ENCODE data around the gene NSFL1C.
A peak's percentile ranks its signal among the peaks of the same experiment; 100 is the strongest.

Gene NSFL1C

GRCh38 chr20:1457992-1458391 lies 8.7 kb downstream of the NSFL1C start:
- no peak for DNase-seq

GRCh38 chr20:1456300-1456699 lies 10.3 kb downstream of the NSFL1C start:
- DNase-seq, result no peak

DNA sequence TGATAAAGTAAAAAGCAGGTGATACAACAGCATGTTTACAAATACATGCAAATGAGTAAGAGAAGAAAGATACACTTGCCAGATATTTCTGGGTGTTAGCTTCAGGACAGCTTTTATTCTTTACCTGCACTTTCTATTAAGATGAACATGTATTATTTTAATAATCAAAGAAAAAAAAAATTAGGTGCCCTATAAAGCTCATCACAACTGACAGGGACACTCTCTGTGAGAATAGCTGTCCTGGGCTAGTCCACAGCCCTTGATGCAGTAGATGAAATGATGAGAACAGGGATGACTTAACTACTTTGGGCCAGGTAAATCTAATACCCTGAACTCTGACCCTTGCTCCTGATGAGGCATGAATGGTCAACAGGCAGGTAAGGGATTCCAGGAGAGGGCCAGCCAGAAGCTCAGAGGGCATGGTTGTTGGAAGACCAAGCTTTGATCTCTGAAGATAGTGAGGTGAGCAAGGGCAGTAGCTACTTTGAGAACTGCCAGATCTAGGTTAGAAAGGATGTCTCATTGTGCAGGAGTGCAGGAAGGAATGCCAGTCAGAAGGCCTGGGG lies 15.6 kb downstream of the NSFL1C start:
- peak in 1 of 2 experiments; percentile 7 for DNase-seq

- DNase-seq, result no peak
Observed at GRCh38 chr20:1449370-1449769, 17.3 kb downstream of the NSFL1C start.

GRCh38 chr20:1448081-1448620 lies 18.5 kb downstream of the NSFL1C start:
- no peak for DNase-seq

GRCh38 chr20:1446536-1446935 lies 20.1 kb downstream of the NSFL1C start:
- DNase-seq, result no peak

DNA sequence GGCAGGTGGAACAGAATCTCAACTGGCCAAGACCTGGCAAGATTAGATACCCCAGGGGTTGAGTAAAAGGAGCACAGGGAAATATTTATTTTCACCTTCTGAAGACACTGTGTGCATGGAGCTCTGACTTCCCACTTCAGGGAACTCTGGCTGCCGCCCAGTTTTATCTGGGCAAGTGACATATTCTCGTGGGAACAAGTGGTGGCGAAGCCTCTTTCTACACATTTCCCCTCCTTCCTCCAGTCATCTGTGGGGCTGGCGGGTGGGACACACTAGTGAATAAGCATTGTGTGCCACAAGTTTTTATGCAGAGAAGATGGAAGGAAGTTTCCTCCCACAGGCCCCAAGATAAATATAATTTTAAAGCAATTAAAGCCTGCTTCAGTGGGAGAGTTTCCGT lies 23.6 kb downstream of the NSFL1C start:
- no peak for DNase-seq

DNA sequence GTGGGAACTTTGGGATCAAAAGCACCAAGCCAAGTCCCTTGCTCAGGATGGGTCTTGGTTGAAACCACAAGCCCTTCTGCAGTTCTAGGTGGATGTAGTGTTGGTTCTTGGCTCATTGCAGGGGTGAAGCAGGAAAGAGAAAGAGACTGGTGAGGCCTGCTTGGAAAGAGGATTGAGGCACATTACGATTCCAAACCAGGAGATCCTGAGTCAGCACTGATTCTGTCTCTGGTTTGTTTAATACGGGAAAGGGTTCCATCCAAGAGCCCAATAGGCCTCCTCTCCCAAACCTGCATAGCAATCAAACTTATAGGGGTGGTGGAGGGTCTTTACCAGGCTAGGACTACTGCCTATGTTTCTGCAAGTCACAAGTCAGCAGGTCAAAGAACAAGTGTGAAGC lies 24.3 kb downstream of the NSFL1C start:
- DNase-seq, result no peak

- DNase-seq, result no peak
Observed at GRCh38 chr20:1441133-1441532, 25.5 kb downstream of the NSFL1C start.

DNA sequence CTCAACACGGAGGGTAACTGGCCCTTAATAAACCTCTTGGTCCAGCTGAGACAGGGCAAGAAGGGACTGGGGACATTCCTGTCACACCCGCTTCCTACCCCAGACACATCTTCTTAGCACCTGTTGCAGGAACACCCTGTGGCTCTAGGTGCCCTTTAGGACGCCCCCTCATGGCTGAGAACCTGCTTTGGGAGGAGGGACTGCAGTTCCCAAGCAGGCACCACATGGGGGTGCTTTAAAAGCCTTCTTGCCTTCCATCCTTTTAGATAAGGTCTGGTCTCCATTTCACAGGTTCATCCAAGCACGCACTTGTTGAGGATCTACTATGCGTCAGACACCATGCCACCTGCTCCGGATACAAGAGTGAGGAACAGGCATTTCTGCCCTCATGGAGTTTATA lies 26.6 kb downstream of the NSFL1C start:
- no peak for DNase-seq

DNA sequence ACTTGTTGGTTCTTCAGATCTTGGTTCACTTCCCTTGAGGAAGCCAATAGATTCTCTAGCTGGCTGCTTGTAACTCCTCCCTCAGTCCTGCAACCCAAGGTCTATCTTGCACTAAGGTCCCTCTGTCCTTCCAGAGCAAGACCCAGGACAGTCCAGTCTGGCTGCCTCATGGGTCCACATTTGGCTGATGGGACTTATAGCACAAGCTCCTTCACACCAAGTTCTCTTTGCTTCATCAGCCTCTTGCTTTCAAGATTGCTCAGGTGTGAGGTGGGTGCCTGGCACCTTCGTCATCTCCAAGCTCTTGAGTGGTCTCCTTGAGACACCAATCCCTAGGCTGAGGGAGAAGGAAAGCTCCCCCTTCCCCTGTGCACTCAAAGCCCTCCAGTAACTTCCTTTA lies 28.3 kb downstream of the NSFL1C start:
- DNase-seq, result no peak

DNA sequence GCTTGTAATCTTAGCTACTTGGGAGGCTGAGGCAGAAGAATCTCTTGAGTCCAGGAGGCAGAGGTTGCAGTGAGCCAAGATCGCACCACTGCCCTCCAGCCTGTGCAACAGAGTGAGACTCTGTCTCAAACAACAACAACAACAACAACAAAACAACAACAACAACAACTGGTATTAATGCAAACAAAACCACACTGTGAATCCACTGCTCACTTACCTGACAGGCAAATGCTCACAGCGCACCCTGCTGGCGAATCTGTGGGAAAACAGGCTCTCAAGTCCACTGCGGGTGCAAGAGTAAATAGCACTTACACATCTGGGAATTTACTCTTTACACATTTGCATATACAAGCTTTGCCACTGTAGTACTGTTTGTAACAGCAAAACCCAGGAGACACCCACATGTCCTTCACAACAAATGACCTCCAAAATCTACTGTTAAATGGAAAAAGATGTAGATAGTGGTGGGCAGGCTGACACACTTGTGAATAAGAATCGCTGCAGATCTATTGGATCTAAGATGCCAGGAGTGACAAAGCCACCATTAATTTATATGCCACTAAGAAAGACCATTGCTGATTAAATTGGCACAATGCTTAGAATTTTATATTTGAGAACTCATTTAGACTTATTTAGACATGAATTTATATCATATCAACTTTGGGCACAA lies 29.3 kb downstream of the NSFL1C start:
- peak in 1 of 2 experiments; percentile 34 for DNase-seq

DNA sequence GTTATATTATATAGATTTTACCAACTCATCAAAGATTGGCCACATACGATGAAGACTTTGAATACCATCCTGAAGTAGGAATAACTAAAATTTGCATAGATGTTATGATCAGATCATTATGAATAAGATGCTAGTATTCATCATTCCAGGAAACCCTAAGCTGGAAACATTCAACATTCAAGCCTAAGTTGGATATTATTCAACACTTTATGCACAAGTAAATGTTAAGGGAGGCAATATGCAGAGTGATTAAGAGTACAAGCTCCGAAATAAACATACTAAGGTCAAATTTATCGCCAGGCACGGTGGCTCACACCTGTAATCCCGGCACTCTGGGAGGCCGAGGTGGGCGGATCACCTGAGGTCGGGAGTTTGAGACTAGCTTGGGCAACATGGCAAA lies 30.4 kb downstream of the NSFL1C start:
- no peak for DNase-seq

DNA sequence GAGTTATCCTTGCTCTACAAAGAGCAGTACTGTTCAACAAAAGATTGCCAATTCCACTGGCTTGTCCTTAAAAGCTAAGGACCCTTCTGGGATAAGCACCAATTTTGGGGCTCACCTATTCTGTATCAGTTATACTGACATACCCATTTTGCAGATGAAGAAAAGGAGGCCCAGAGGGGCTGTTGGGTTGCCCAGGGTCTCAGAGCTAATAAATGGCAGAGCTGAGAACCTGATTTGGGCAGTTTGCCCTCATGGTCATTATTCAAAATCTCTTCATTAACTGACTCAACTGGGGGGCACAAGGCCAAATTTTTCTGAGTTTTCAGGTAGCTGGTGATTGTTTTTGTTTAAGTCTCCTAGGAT lies 31.3 kb downstream of the NSFL1C start:
- DNase-seq, result no peak

DNA sequence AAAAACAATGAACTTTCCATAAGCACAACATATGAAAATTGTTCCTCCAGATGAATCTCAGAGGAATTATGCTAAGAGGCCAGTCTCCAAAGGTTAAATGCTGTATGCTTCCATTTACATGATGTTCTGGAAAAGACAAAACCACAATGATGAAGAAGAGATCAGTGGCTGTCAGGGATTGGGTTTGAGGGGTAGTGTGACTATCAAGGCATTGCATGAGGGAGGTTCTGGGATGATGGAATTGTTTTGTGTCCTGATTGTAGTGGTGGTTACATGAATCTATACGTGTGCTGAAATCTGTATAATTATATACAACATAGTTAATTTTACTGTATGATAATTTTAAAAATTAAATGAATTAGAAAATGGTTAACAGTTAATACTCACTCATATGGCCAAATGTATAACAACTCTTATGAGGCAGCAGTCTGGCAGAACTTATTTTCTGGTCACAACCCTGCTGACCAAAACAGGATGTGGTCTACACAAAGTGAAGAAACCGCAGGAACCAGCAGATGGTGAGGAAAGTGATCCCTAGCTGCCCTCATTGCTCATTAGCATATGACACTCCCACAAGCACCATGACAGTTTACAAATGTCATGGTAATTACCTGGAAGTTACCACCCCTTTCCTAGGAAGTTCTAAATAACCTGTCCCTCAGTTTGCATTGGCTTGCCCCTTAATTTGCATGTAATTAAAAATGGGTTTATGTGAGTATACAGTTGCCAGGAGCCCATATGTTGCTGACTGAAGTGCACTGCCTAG lies 31.9 kb downstream of the NSFL1C start:
- DNase-seq, result no peak

DNA sequence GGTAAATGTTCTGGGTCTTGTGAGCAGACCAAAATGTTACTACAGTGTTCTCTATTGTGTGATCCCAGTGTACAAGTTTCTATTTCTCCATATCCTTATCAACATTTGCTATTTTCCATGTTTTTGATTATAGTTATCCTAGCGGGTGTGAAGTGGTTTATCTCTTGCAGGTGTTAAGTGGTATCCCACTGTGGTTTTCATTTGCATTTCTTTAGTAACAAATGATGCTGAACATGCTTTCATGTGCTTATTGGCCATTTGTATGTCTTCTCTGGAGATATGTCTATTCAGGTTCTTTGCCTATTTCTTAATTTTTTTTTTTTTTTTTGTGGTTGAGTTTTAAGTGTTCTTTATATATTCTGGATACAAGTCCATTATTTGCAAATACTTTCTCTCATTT lies 35.5 kb downstream of the NSFL1C start:
- no peak for DNase-seq

- no peak for DNase-seq
Observed at GRCh38 chr20:1430004-1430451, 36.6 kb downstream of the NSFL1C start.

DNA sequence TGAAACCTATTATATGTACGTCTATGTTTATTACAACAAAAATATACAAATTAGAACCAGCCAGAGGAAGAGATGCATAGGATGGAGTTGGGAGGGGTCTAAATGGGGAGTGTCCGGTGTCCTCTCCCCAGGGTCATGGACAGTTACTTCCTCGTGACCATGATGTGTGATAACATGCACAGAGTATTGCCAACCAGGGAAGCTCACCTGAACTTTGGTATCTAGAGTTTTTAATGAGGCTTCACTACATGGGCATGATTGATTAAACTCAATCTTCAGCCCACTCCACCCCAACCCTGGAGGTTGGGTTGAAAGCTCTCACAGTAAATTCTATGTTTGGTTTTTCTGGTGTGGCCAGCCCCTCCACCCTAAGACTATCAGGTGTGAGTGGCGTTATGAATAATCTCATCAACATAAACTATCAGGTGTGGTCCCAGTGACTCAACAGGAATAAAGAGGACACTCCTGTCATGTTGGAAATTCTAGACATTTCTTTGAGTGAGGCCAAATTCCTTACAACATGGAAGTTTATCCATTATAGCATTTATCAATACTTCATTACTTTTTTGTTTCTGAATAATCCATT lies 37.4 kb downstream of the NSFL1C start:
- DNase-seq, result no peak

GRCh38 chr20:1427457-1428054 lies 39.1 kb downstream of the NSFL1C start:
- peak; percentile 28 to 47 for DNase-seq

- no peak for DNase-seq
Observed at GRCh38 chr20:1426231-1426849, 40.3 kb downstream of the NSFL1C start.

GRCh38 chr20:1424336-1424735 lies 42.3 kb downstream of the NSFL1C start:
- DNase-seq, result no peak

DNA sequence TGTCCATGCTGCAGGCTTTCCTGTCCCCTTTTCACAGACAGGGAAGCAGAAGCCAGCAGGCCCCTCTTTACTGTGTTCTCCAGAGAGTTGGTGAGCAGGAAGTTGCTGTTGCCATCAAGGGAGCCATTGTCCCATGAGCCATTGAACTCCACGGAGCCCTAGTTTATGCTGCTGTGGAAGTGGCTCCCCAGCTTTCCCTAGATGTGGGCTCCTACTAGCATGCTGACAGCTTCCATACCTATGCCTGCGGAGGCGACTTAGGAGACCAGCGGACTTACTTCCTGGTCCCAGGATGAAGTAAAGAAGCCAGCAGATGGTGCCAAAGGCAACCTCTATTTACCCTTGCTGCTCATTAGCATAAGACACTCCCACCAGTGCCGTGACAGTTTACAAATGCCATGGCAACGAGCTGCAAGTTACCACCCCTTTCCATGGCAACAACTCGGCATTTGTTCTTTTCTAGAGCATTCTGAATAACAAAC lies 43.0 kb downstream of the NSFL1C start:
- DNase-seq, result peak; percentile 22 to 25

DNA sequence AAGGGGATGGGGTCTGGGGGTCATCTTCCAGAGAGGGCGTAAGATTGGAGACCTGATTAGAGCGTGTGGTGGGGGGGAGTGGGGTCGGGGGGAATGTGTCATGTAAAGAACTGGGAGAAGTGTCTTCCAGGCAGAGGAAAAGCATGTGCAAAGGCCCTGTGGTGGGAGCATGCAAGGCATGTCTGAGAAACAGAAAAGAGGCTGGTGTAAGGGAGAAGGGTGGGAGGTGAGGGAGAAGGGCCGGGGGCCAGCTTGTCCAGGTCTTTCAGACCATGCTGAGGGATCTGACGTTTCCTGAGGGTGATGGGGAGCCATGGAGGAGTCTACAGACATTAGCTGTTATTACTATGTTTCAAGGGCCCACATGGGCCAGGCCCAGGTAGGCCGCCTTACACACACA lies 43.4 kb downstream of the NSFL1C start:
- no peak for DNase-seq
